Measurements from ENCODE around the gene WDR47. TPM values are rescaled to one million over a fixed set of nuclear protein-coding genes. Genes with fewer than 3 reads are reported as not detected.

WDR47 gene
- total and polyA plus RNA-seq, 2 of the 8 experiments (the other 6 are each of a cell fraction or from before 2014, with no cell fraction given) = 1.9 to 6.7 TPM

- Histone ChIP-seq H3K14ac (ENCODE audit: insufficient read length) (no peak overlapping the region), H3K4me2 (ENCODE audit: insufficient read depth in 1 of 2, low read depth in 2 of 2, low read length in 2 of 2) (no peak overlapping the region), H3K56ac (replicated peaks; ENCODE audit: insufficient read length, low read depth, low read length) (no peak overlapping the region), H3K23me2 (ENCODE audit: low read depth, low read length) (no peaks in the 10 kb centered on the region), H3K79me1 (ENCODE audit: low read depth, low read length) (no peaks in the 10 kb centered on the region), H3K79me2 (ENCODE audit: control insufficient read depth in 1 of 2, insufficient read depth in 2 of 2, low read length in 2 of 2) (no peaks in the 10 kb centered on the region), H3K18ac (ENCODE audit: extremely low read depth, low read length) (no peak overlapping the region), H2BK15ac (ENCODE audit: low read length) (no peak overlapping the region), H3K9me3 (ENCODE audit: insufficient read depth in 2 of 2, low read depth in 1 of 2, low read length in 1 of 2) (no peaks in the 10 kb centered on the region), H3K23ac (ENCODE audit: insufficient read length) (no peak overlapping the region), H3K9ac (replicated peaks in 1 of 4; ENCODE audit: extremely low read depth in 1 of 4, low read depth in 3 of 4, low read length in 3 of 4) (no peak overlapping the region), H3K4me3 (ENCODE audit: extremely low read depth in 1 of 4, insufficient read depth in 2 of 4, low read depth in 3 of 4, low read length in 4 of 4) (no peak overlapping the region), H3K27ac (ENCODE audit: low read depth, low read length) (no peak overlapping the region), H3K4ac (replicated peaks; ENCODE audit: insufficient read length, low read depth, low read length) (no peak overlapping the region), H2BK5ac (ENCODE audit: low read depth, low read length) (no peak overlapping the region), H3K36me3 (ENCODE audit: control insufficient read depth in 2 of 4, insufficient read depth in 4 of 4, low read length in 3 of 4) (no peaks in the 10 kb centered on the region), H3K27me3 (replicated peaks in 1 of 4; ENCODE audit: control insufficient read depth in 3 of 4, extremely low read depth in 1 of 4, insufficient read depth in 3 of 4, low read length in 3 of 4) (no peaks in the 10 kb centered on the region), H4K5ac (ENCODE audit: insufficient read length, low read depth, low read length) (no peak overlapping the region), H2BK12ac (ENCODE audit: low read depth, low read length) (no peak overlapping the region), H2AK5ac (ENCODE audit: low read depth, low read length) (no peak overlapping the region), H2AFZ (ENCODE audit: low read length) (no peak overlapping the region), H4K91ac (replicated peaks; ENCODE audit: insufficient read length, low read length) (no peak overlapping the region), H2BK120ac (replicated peaks; ENCODE audit: low read depth, low read length) (no peak overlapping the region), H4K20me1 (replicated peaks in 1 of 2; ENCODE audit: control insufficient read depth in 1 of 2, insufficient read depth in 2 of 2, low read length in 2 of 2) (no peaks in the 10 kb centered on the region), H2BK20ac (ENCODE audit: low read length) (no peak overlapping the region), H3K4me1 (replicated peaks in 1 of 4; ENCODE audit: control insufficient read depth in 3 of 4, insufficient read depth in 4 of 4, low read length in 3 of 4) (peaks cover 0 to 9% (median 2%) of the 10 kb centered on the region in 4 experiments; a peak in 4 of 7 replicates), H4K8ac (ENCODE audit: extremely low read depth, insufficient read depth, low read length) (peak overlapping the region; percentile 69)
- DNase-seq (ENCODE audit: low read depth in 1 of 2, low spot score in 2 of 2) (no peak), FAIRE-seq (no peak)
- ChIA-PET CTCF (ENCODE audit: partially characterized antibody) (interaction anchor here (0.9 to 3.1 kb wide), 4 partner anchors 13 to 106 kb away, joined by 5 to 16 read pairs (median 8); a partner anchor contains a TSS), POLR2A (ENCODE audit: partially characterized antibody) (interaction anchor here (0.6 to 11.9 kb wide), 3 partner anchors 9 to 39 kb away, joined by 4 to 99 read pairs (median 6); partner anchors contain the start of gene TAF13)
- 91% methylated on average over 13 of the region's 13 CpGs; no CpG with 5 or more reads in 1 of the 2 experiments for WGBS, 2 experiments (ENCODE audit: extremely low coverage in 1 of 2, insufficient coverage in 1 of 2, insufficient read length in 1 of 2, insufficient replicate concordance in 2 of 2, low coverage in 1 of 2, low lambda C conversion rate in 2 of 2, missing lambda C conversion rate in 1 of 2)
- TF ChIP-seq KDM5A (IDR thresholded peaks at IDR 0.05; ENCODE audit: low read length) (no peak), TBP (IDR thresholded peaks at IDR 0.05; ENCODE audit: low read depth, low read length) (no peak), CBX8 (IDR thresholded peaks at IDR 0.05; ENCODE audit: borderline replicate concordance, low read depth, low read length) (no peak), EZH2 (IDR thresholded peaks at IDR 0.05; ENCODE audit: low read depth, low read length, severe bottlenecking) (no peak), SIRT6 (IDR thresholded peaks at IDR 0.05; ENCODE audit: low read length) (no peak), SIN3A (conservative IDR thresholded peaks at IDR 0.05 in 1 of 2, IDR thresholded peaks at IDR 0.05 in 1 of 2; ENCODE audit: low read depth in 1 of 2, low read length in 2 of 2) (no peak), TAF1 (IDR thresholded peaks at IDR 0.05; ENCODE audit: low read depth, low read length) (no peak), CTBP2 (IDR thresholded peaks at IDR 0.05; ENCODE audit: borderline replicate concordance, insufficient read depth, insufficient read length, low read length) (no peak), SAP30 (IDR thresholded peaks at IDR 0.05; ENCODE audit: insufficient read depth, insufficient replicate concordance, low read length) (no peak), RAD21 (IDR thresholded peaks at IDR 0.05 in 1 of 2, conservative IDR thresholded peaks at IDR 0.05 in 1 of 2; ENCODE audit: low read depth in 2 of 2, low read length in 2 of 2) (no peak), CBX5 (IDR thresholded peaks at IDR 0.05; ENCODE audit: low read depth, low read length) (no peak)
These were observed 42.9 kb upstream of the WDR47 start for GRCh38 chr1:109084563-109085517.
